H1 (cell line): ENCODE data around the gene LIMA1. TPM values are rescaled to one million over a fixed set of nuclear protein-coding genes. Genes with fewer than 3 reads are reported as not detected.

Experiments used
- polyA plus RNA-seq, 7 experiments: library from polyadenylated mRNA; depleted of rRNA in 3 of 7; stranded (reverse) in 5 of 7; unstranded in 2 of 7; fragments of >200 nt in 5 of 7; fragments of 200-250 nt in 2 of 7; gene quantifications; 1 replicate in 5 of 7; 2 replicates in 1 of 7; 4 replicates in 1 of 7; pipeline versions ENCODE4 v1.2.1 to v1.2.3, GENCODE V29; 2011 to 2013; ENCODE audit warnings: missing spikeins in 2 of 7, mixed read lengths in 2 of 7
- total RNA-seq: library from RNA; stranded (reverse); fragmentation: NEBNext Ultra II Directional; extraction: Animal tissue kit (Norgen Biotek cat#: 25700); gene quantifications from 2 replicates; pipeline ENCODE4 v1.2.1, GENCODE V29; 2021
- TF ChIP-seq, protein P1 (sequence below): fragments of 300-600 bp; sonication (generic); IDR thresholded peaks from 2 replicates; pipeline ENCODE4 v1.7.1; 2012; ENCODE audit warnings: low read length, moderate library complexity, mild to moderate bottlenecking, inconsistent platforms; ENCODE audit not compliant: insufficient replicate concordance
- TF ChIP-seq, protein P2 (sequence below), 3 experiments: IDR thresholded peaks; 1 replicate in 2 of 3; 2 replicates in 1 of 3; pipeline versions ENCODE4 v1.5.1 to v1.6.1; 2011; ENCODE audit warnings: low read length in 3 of 3, mild to moderate bottlenecking in 3 of 3, inconsistent platforms in 2 of 3, low read depth in 1 of 3, moderate library complexity in 1 of 3; ENCODE audit not compliant: insufficient read depth in 1 of 3; ENCODE audit errors: control extremely low read depth in 1 of 3

The LIMA1 gene
- total and polyA plus RNA-seq, 2 of the 8 experiments (the other 6 are each of a cell fraction or from before 2014, with no cell fraction given), result 12.7 to 47.6 TPM

DNA sequence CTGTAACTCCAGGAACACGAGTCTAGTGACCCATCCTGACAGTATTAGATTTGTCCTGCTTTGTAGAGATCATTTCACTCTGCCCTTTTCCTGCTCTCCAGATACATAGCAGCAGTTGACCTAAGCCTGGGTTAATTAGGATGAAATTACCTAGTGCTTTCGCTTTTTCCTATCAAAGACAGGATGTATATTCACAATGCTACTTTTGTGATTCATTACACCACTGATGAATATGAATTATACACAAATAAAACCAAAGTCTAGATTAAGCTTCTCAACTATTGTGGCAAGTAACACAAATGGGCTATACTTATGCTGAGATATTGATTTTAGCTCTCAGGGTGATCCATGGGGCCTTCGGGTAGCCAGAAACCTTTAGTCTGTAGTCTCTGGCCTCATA lies 134.0 kb downstream of the LIMA1 start (continued):
- TF ChIP-seq, protein P1, sequence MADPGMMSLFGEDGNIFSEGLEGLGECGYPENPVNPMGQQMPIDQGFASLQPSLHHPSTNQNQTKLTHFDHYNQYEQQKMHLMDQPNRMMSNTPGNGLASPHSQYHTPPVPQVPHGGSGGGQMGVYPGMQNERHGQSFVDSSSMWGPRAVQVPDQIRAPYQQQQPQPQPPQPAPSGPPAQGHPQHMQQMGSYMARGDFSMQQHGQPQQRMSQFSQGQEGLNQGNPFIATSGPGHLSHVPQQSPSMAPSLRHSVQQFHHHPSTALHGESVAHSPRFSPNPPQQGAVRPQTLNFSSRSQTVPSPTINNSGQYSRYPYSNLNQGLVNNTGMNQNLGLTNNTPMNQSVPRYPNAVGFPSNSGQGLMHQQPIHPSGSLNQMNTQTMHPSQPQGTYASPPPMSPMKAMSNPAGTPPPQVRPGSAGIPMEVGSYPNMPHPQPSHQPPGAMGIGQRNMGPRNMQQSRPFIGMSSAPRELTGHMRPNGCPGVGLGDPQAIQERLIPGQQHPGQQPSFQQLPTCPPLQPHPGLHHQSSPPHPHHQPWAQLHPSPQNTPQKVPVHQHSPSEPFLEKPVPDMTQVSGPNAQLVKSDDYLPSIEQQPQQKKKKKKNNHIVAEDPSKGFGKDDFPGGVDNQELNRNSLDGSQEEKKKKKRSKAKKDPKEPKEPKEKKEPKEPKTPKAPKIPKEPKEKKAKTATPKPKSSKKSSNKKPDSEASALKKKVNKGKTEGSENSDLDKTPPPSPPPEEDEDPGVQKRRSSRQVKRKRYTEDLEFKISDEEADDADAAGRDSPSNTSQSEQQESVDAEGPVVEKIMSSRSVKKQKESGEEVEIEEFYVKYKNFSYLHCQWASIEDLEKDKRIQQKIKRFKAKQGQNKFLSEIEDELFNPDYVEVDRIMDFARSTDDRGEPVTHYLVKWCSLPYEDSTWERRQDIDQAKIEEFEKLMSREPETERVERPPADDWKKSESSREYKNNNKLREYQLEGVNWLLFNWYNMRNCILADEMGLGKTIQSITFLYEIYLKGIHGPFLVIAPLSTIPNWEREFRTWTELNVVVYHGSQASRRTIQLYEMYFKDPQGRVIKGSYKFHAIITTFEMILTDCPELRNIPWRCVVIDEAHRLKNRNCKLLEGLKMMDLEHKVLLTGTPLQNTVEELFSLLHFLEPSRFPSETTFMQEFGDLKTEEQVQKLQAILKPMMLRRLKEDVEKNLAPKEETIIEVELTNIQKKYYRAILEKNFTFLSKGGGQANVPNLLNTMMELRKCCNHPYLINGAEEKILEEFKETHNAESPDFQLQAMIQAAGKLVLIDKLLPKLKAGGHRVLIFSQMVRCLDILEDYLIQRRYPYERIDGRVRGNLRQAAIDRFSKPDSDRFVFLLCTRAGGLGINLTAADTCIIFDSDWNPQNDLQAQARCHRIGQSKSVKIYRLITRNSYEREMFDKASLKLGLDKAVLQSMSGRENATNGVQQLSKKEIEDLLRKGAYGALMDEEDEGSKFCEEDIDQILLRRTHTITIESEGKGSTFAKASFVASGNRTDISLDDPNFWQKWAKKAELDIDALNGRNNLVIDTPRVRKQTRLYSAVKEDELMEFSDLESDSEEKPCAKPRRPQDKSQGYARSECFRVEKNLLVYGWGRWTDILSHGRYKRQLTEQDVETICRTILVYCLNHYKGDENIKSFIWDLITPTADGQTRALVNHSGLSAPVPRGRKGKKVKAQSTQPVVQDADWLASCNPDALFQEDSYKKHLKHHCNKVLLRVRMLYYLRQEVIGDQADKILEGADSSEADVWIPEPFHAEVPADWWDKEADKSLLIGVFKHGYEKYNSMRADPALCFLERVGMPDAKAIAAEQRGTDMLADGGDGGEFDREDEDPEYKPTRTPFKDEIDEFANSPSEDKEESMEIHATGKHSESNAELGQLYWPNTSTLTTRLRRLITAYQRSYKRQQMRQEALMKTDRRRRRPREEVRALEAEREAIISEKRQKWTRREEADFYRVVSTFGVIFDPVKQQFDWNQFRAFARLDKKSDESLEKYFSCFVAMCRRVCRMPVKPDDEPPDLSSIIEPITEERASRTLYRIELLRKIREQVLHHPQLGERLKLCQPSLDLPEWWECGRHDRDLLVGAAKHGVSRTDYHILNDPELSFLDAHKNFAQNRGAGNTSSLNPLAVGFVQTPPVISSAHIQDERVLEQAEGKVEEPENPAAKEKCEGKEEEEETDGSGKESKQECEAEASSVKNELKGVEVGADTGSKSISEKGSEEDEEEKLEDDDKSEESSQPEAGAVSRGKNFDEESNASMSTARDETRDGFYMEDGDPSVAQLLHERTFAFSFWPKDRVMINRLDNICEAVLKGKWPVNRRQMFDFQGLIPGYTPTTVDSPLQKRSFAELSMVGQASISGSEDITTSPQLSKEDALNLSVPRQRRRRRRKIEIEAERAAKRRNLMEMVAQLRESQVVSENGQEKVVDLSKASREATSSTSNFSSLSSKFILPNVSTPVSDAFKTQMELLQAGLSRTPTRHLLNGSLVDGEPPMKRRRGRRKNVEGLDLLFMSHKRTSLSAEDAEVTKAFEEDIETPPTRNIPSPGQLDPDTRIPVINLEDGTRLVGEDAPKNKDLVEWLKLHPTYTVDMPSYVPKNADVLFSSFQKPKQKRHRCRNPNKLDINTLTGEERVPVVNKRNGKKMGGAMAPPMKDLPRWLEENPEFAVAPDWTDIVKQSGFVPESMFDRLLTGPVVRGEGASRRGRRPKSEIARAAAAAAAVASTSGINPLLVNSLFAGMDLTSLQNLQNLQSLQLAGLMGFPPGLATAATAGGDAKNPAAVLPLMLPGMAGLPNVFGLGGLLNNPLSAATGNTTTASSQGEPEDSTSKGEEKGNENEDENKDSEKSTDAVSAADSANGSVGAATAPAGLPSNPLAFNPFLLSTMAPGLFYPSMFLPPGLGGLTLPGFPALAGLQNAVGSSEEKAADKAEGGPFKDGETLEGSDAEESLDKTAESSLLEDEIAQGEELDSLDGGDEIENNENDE, result no peak
- TF ChIP-seq, protein P2, sequence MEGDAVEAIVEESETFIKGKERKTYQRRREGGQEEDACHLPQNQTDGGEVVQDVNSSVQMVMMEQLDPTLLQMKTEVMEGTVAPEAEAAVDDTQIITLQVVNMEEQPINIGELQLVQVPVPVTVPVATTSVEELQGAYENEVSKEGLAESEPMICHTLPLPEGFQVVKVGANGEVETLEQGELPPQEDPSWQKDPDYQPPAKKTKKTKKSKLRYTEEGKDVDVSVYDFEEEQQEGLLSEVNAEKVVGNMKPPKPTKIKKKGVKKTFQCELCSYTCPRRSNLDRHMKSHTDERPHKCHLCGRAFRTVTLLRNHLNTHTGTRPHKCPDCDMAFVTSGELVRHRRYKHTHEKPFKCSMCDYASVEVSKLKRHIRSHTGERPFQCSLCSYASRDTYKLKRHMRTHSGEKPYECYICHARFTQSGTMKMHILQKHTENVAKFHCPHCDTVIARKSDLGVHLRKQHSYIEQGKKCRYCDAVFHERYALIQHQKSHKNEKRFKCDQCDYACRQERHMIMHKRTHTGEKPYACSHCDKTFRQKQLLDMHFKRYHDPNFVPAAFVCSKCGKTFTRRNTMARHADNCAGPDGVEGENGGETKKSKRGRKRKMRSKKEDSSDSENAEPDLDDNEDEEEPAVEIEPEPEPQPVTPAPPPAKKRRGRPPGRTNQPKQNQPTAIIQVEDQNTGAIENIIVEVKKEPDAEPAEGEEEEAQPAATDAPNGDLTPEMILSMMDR (IDR thresholded peaks at IDR 0.05; ENCODE audit: control extremely low read depth in 1 of 3, insufficient read depth in 1 of 3, low read depth in 1 of 3, low read length in 3 of 3), result no peak
- TF ChIP-seq, all 59 proteins: peak for 0
